Spleen (tissue), 11 donors: ENCODE measurements around the gene UQCR10. TPM values are rescaled to one million over a fixed set of nuclear protein-coding genes. Genes with fewer than 3 reads are reported as not detected.

Experiments
- DNase-seq: peaks from one replicate; pipeline ENCODE4 v3.0.0-alpha.2; 2020
- H3K27ac ChIP-seq, 8 donors: fragments of 200-600 bp; sonication (generic) in 7 of 8; 1 replicate in 4 of 8; 2 replicates in 4 of 8; pipeline versions ENCODE4 v1.5.0 to v1.8.0; 2016 to 2021; ENCODE audit warnings: inconsistent platforms in 4 of 8, mild to moderate bottlenecking in 4 of 8, moderate library complexity in 1 of 8
- H3K27me3 ChIP-seq, 7 donors: fragments of 200-600 bp; sonication (generic) in 6 of 7; replicated peaks in 1 of 7; 1 replicate in 4 of 7; 2 replicates in 3 of 7; pipeline versions ENCODE4 v1.5.0 to v1.8.0; 2016 to 2021; ENCODE audit warnings: inconsistent platforms in 3 of 7, mild to moderate bottlenecking in 1 of 7
- H3K36me3 ChIP-seq, 6 donors: fragments of 200-600 bp; sonication (generic) in 5 of 6; 1 replicate in 4 of 6; 2 replicates in 2 of 6; pipeline versions ENCODE4 v1.5.0 to v1.8.0; 2016 to 2021; ENCODE audit warnings: inconsistent platforms in 2 of 6
- H3K4me1 ChIP-seq, 6 donors: fragments of 200-600 bp; sonication (generic) in 5 of 6; 1 replicate in 3 of 6; 2 replicates in 3 of 6; pipeline versions ENCODE4 v1.5.0 to v1.8.0; 2016 to 2021; ENCODE audit warnings: inconsistent platforms in 3 of 6
- H3K4me3 ChIP-seq, 8 donors: fragments of 200-600 bp; sonication (generic) in 7 of 8; 1 replicate in 4 of 8; 2 replicates in 4 of 8; pipeline versions ENCODE4 v1.5.0 to v1.8.0; 2016 to 2021; ENCODE audit warnings: inconsistent platforms in 4 of 8, mild to moderate bottlenecking in 4 of 8, moderate library complexity in 2 of 8
- H3K9me3 ChIP-seq, 8 donors: fragments of 200-600 bp; sonication (generic) in 7 of 8; 1 replicate in 4 of 8; 2 replicates in 4 of 8; pipeline versions ENCODE4 v1.5.0 to v1.8.0; 2016 to 2021; ENCODE audit warnings: inconsistent platforms in 4 of 8
- CTCF ChIP-seq, 11 experiments: fragments of 200-600 bp in 7 of 11; fragments of 450-650 bp in 4 of 11; sonication (generic) in 4 of 11; IDR thresholded peaks in 8 of 11; conservative IDR thresholded peaks in 3 of 11; 1 replicate in 7 of 11; 2 replicates in 4 of 11; pipeline versions ENCODE4 v1.4.0 to v1.8.0; 2016 to 2021; ENCODE audit warnings: antibody characterized with exemption in 11 of 11, inconsistent platforms in 4 of 11, mild to moderate bottlenecking in 1 of 11
- POLR2A ChIP-seq, 3 donors: fragments of 450-650 bp; IDR thresholded peaks; one replicate each; pipeline ENCODE4 v1.5.1; 2017; ENCODE audit warnings: antibody characterized with exemption in 3 of 3, mild to moderate bottlenecking in 1 of 3
- POLR2AphosphoS5 ChIP-seq, 3 donors: sonication (generic); formaldehyde crosslinking; IDR thresholded peaks; one replicate each; pipeline ENCODE4 v1.5.1; 2017; ENCODE audit warnings: antibody characterized with exemption in 3 of 3
- WGBS, 5 donors: extraction: QIAGEN DNeasy Blood & Tissue Kit in 3 of 5; methylation state at CpG; one replicate each; pipeline versions ENCODE4 v1.1.5 to v1.1.7; 2013 to 2018; 5-methylcytosine and 5-hydroxymethylcytosine counted together
- intact Hi-C: fragments of 100-400 bp; cut with DNase I; formaldehyde crosslinking; loops from one replicate; pipeline ENCODE4 v1.15.0; 2023; ENCODE audit warnings: low total_unique reads
- polyA plus RNA-seq, 3 donors: library from polyadenylated mRNA; stranded (reverse); fragments of 200-250 nt; gene quantifications; one replicate each; pipeline ENCODE4 v1.2.1, GENCODE V29; 2013
- total RNA-seq, 7 donors: library from RNA; depleted of rRNA in 3 of 7; stranded (reverse); fragments of >200 nt in 3 of 7; fragmentation: NEBNext Ultra II Directional in 4 of 7; extraction: Animal tissue kit (Norgen Biotek cat#: 25700) in 4 of 7; gene quantifications; one replicate each; pipeline versions ENCODE4 v1.1.0 to v1.2.1, GENCODE V29; 2016 to 2021
- donor health status: healthy with polysubstance abuse.
- donor health status: DM: no; HTN: no; CAD: no; lungs with moderate emphysema.
- donor health status: DM: no; HTN: no; CAD: no.
- donor health status: Bipolar disorder and iron deficiency.
- donor health status: healthy.
- donor health status: DM: no; HTN: no; CAD: no.
- donor health status: DM: yes; HTN: yes; CAD: no.

Gene UQCR10
- total and polyA plus RNA-seq, 10 donors = 32.8 to 174 (median 59.3) TPM

DNA sequence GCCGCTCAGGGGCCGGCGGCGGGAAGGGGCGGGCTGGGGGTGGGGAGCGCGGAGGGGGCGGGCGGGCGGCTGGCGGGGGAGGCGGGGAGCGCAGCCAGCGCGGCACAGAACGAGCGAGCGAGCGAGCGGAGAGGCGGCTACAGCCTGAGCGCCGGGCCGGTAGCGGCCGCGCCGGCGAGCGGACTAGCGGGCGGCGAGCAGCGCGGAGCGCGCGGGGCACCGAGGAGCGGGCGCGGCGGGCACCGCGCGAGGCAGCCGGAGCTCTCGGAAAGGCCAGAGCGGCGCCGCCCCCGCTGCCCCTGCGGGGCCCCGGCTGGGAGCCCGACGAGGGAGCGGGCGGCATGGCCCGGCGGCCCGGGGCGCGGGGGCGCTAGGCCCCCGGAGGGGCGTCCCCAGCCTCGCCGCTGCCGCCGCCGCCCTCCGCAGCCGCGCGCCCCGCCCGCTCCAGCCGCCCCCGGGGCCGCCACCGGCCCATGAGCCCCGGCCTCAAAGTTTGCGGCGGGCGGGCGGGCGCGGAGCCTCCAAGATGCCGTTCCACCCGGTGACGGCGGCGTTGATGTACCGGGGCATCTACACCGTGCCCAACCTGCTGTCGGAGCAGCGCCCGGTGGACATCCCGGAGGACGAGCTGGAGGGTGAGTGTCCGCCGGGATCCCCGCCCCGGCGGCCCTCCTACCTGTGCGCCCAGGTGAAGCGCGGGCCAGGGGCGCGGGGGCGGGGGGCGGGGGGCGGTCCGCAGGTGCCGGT lies 47.1 kb upstream of the UQCR10 start, which contains the start of gene CABP7:
CABP7 (plus strand) TSS at position 105 of the 747 bp plus-strand sequence; CDS start at position 527, 422 bp downstream.
- H3K4me1 ChIP-seq = peaks cover 0 to 19% (median 12%) of the 10 kb centered on the region in 6 donors
- H3K4me3 ChIP-seq = peak within 1 kb of the TSS in 4 of 8 donors; percentile 6 to 58 (median 16)
- WGBS, 5 donors = 1 to 4% (median 1%) methylated on average over 30 to 114 of the region's 115 CpGs
- H3K27ac ChIP-seq = no peak within 1 kb of the TSS
- no peaks in the 10 kb centered on the region for H3K9me3 ChIP-seq
- intact Hi-C loops = no loop called here
- H3K36me3 ChIP-seq = no peaks in the 10 kb centered on the region
- DNase-seq = no peak
- peaks cover 0 to 91% (median 35%) of the 10 kb centered on the region in 7 donors for H3K27me3 ChIP-seq
- TF ChIP-seq POLR2AphosphoS5 (IDR thresholded peaks at IDR 0.05) (no peak), CTCF (IDR thresholded peaks at IDR 0.05 in 8 of 11, conservative IDR thresholded peaks at IDR 0.05 in 3 of 11) (no peak), POLR2A (IDR thresholded peaks at IDR 0.05) (no peak)

DNA sequence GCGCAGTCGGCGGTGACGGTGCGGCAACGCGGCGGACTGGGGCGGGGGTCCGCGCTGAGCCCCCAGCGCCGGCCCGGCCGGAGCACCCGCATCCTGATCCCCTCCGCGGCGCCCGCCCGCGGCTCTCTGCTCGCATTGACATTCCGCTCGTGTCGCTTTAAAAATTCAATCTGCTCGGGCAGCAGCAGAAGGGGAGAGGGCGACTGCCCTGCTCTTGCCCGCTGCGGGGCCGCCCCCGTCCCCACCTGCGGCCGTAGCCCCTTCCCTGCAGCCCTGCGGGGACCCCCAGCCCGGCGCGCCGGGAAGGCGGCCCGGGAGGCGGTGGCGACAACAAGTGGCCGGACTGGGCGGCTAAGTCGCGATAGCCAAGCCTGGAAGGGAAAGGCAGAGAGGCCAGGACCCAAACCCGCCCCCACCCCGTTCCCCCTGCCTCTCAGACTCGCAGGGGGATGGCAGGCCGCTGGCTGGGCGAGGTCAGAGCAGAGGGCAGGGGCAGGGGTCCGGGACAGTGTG lies 46.3 kb upstream of the UQCR10 start:
- Histone ChIP-seq H3K36me3 (no peaks in the 10 kb centered on the region), H3K27me3 (peaks cover 0 to 83% (median 35%) of the 10 kb centered on the region in 7 donors), H3K9me3 (no peaks in the 10 kb centered on the region), H3K27ac (no peak overlapping the region), H3K4me3 (peak overlapping the region in 3 of 8 donors; percentile 15 to 58 (median 16)), H3K4me1 (peaks cover 0 to 19% (median 12%) of the 10 kb centered on the region in 6 donors)
- 8 to 12% (median 9%) methylated on average over 9 to 53 of the region's 53 CpGs for WGBS, 5 donors
- intact Hi-C loops = no loop called here
- no peak for DNase-seq
- TF ChIP-seq CTCF (IDR thresholded peaks at IDR 0.05 in 8 of 11, conservative IDR thresholded peaks at IDR 0.05 in 3 of 11) (peak in 1 of 11 experiments; percentile 14), POLR2A (IDR thresholded peaks at IDR 0.05) (no peak)

DNA sequence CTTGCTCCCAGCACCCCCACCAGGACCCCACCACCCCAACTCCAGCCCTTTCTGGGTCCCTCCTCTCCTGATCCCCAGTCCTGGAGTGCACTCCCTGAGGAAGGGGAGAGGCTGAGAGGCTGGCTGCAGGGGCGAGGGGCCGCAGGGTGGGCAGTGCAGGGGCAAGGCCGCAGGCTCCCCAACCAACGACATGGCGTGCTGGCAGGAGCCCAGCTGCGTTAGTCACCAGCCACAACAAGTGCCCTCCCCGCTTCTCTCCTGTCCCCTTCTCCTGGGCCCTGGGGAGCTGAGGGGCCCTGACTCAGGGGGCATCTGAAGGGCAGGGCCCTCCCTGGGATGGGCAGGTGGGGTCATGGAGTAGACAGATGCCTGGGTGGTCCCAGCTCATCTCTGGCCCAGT lies 45.0 kb upstream of the UQCR10 start:
- peaks cover 0 to 25% (median 13%) of the 10 kb centered on the region in 6 donors for H3K4me1 ChIP-seq
- TF ChIP-seq POLR2AphosphoS5 (IDR thresholded peaks at IDR 0.05) = no peak
- TF ChIP-seq CTCF (IDR thresholded peaks at IDR 0.05 in 8 of 11, conservative IDR thresholded peaks at IDR 0.05 in 3 of 11) = no peak
- no peak for TF ChIP-seq POLR2A (IDR thresholded peaks at IDR 0.05)
- H3K27ac ChIP-seq = no peak overlapping the region
- peaks cover 0 to 81% (median 35%) of the 10 kb centered on the region in 7 donors for H3K27me3 ChIP-seq
- H3K9me3 ChIP-seq = no peaks in the 10 kb centered on the region
- H3K4me3 ChIP-seq = no peak overlapping the region
- no peak for DNase-seq
- no peaks in the 10 kb centered on the region for H3K36me3 ChIP-seq
- intact Hi-C loops = no loop called here
- WGBS, 5 donors = 55 to 76% (median 72%) methylated on average over 3 to 7 of the region's 7 CpGs

GRCh38 chr22:29722587-29722986 lies 44.6 kb upstream of the UQCR10 start:
- no peak for DNase-seq
- intact Hi-C loops = no loop called here
- H3K4me3 ChIP-seq = no peak overlapping the region
- H3K27ac ChIP-seq = no peak overlapping the region
- no peak for TF ChIP-seq POLR2AphosphoS5 (IDR thresholded peaks at IDR 0.05)
- no peak for TF ChIP-seq CTCF (IDR thresholded peaks at IDR 0.05 in 8 of 11, conservative IDR thresholded peaks at IDR 0.05 in 3 of 11)
- TF ChIP-seq POLR2A (IDR thresholded peaks at IDR 0.05) = no peak
- no peaks in the 10 kb centered on the region for H3K36me3 ChIP-seq
- WGBS, 5 donors = 79 to 88% (median 83%) methylated on average over 15 to 16 of the region's 16 CpGs
- no peaks in the 10 kb centered on the region for H3K9me3 ChIP-seq
- H3K27me3 ChIP-seq = peaks cover 0 to 81% (median 35%) of the 10 kb centered on the region in 7 donors
- peaks cover 0 to 27% (median 13%) of the 10 kb centered on the region in 6 donors for H3K4me1 ChIP-seq
